Tibial artery (tissue), 4 donors: ENCODE measurements around the gene DRG2.

Experiments
- DNase-seq, 2 donors: peaks; one replicate each; pipeline ENCODE4 v3.0.0-alpha.2; 2019
- H3K27ac ChIP-seq, 2 donors: fragments of 200-600 bp; sonication (generic) in 1 of 2; 1 replicate in 1 of 2; 2 replicates in 1 of 2; pipeline ENCODE4 v1.5.1; 2018 to 2019; ENCODE audit warnings: mild to moderate bottlenecking in 1 of 2
- H3K27me3 ChIP-seq, 2 donors: fragments of 200-600 bp; sonication (generic) in 1 of 2; one replicate each; pipeline versions ENCODE4 v1.5.1 to v1.6.0; 2016 to 2019
- H3K36me3 ChIP-seq, 3 donors: fragments of 200-600 bp; sonication (generic) in 2 of 3; one replicate each; pipeline ENCODE4 v1.5.1; 2016 to 2019; ENCODE audit warnings: mild to moderate bottlenecking in 2 of 3
- H3K4me1 ChIP-seq, 4 donors: fragments of 200-600 bp; sonication (generic) in 2 of 4; 1 replicate in 3 of 4; 2 replicates in 1 of 4; pipeline ENCODE4 v1.5.1; 2016 to 2019
- H3K4me3 ChIP-seq, 2 donors: fragments of 200-600 bp; sonication (generic) in 1 of 2; 1 replicate in 1 of 2; 2 replicates in 1 of 2; pipeline ENCODE4 v1.5.1; 2018 to 2019; ENCODE audit warnings: mild to moderate bottlenecking in 2 of 2
- H3K9me3 ChIP-seq, 3 donors: fragments of 200-600 bp; sonication (generic) in 1 of 3; one replicate each; pipeline ENCODE4 v1.5.1; 2016 to 2019
- intact Hi-C: fragments of 100-400 bp; cut with DNase I; formaldehyde crosslinking; loops from one replicate; pipeline ENCODE4 v1.15.0; 2023; ENCODE audit warnings: low total_unique reads
- TF ChIP-seq, protein P1 (sequence below), 2 experiments: fragments of 200-600 bp in 1 of 2; fragments of 450-650 bp in 1 of 2; IDR thresholded peaks; one replicate each; pipeline ENCODE4 v1.5.1; 2017 to 2019; ENCODE audit warnings: antibody characterized with exemption in 2 of 2, mild to moderate bottlenecking in 1 of 2, moderate library complexity in 1 of 2

DRG2 gene

DNA sequence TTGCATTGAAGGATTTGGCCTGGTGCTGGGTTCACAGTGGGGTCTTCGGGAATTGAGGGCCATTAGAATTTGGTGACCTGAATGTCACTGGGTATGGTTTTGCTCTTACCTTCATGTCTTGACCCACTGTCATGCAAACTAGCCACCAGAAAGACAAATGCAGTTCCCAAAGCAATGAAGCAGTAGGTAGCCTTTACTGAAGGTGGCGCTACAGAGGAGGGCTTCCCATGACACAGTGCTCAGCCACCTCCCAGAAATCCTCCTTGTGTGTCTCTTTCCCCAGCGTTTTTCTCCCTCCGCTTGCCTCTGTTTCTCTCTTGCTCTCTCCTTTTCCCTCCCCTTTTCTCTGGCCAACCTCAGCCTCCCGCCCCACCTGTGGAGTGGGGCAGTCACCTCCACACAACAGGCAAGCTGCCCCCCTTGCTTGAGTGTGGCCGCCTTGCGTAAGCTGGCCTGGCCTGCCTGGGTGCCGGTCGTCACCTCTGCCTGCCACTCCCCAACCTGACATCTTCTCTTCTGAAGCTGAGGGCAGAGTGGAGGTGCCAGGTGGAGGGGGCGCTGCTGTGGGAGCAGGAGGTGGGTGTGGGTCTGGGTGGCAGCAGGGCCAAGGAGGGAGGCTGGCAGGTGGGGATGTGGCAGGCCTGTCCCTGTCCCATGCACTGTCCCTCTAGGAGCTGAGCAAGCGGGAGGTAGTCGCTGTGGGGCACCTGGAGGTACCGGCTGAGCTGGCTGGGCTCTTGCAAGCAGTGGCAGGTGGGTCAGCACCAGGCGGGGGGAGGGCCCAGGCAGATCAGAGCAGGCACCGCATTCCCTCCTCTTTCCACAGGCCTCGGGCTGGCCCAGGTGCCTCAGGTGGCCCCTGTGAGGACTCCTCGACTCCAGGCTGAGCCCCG lies 55.5 kb downstream of the DRG2 start:
- intact Hi-C loops = no loop called here
- H3K27me3 ChIP-seq = peaks cover 0 to 55% of the 10 kb centered on the region in 2 donors
- H3K4me1 ChIP-seq = peaks cover 0 to 4% (median 0%) of the 10 kb centered on the region in 4 donors
- H3K36me3 ChIP-seq = no peaks in the 10 kb centered on the region
- no peaks in the 10 kb centered on the region for H3K9me3 ChIP-seq
- H3K27ac ChIP-seq = no peak overlapping the region
- no peak for DNase-seq
- TF ChIP-seq, protein P1, sequence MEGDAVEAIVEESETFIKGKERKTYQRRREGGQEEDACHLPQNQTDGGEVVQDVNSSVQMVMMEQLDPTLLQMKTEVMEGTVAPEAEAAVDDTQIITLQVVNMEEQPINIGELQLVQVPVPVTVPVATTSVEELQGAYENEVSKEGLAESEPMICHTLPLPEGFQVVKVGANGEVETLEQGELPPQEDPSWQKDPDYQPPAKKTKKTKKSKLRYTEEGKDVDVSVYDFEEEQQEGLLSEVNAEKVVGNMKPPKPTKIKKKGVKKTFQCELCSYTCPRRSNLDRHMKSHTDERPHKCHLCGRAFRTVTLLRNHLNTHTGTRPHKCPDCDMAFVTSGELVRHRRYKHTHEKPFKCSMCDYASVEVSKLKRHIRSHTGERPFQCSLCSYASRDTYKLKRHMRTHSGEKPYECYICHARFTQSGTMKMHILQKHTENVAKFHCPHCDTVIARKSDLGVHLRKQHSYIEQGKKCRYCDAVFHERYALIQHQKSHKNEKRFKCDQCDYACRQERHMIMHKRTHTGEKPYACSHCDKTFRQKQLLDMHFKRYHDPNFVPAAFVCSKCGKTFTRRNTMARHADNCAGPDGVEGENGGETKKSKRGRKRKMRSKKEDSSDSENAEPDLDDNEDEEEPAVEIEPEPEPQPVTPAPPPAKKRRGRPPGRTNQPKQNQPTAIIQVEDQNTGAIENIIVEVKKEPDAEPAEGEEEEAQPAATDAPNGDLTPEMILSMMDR (IDR thresholded peaks at IDR 0.05) = no peak
- H3K4me3 ChIP-seq = no peak overlapping the region

DNA sequence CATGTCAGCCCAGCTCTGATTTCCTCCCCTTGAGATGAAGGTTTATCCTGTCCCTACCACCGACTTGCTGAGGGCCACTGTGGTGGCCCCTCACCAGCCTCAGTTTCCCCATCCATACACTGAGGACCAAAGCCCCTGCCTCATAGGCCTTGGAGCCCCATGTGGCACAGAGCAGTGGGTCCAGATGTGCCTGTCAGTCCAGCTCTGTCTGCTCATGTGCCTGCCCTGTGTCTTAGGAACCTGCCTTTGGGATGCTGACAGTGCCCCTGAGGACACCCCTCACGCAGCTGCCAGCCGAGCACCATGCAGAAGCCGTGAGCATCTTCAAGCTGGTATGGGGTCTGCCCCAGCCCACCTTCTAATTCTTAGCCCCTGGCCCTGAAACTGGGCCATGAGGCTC lies 56.5 kb downstream of the DRG2 start:
- intact Hi-C loops = no loop called here
- no peak for DNase-seq
- Histone ChIP-seq H3K4me3 (no peak overlapping the region), H3K36me3 (no peaks in the 10 kb centered on the region), H3K9me3 (no peaks in the 10 kb centered on the region), H3K4me1 (peaks cover 0 to 4% (median 0%) of the 10 kb centered on the region in 4 donors), H3K27ac (no peak overlapping the region), H3K27me3 (peaks cover 0 to 46% of the 10 kb centered on the region in 2 donors)
- TF ChIP-seq, protein P1 (IDR thresholded peaks at IDR 0.05) = no peak

DNA sequence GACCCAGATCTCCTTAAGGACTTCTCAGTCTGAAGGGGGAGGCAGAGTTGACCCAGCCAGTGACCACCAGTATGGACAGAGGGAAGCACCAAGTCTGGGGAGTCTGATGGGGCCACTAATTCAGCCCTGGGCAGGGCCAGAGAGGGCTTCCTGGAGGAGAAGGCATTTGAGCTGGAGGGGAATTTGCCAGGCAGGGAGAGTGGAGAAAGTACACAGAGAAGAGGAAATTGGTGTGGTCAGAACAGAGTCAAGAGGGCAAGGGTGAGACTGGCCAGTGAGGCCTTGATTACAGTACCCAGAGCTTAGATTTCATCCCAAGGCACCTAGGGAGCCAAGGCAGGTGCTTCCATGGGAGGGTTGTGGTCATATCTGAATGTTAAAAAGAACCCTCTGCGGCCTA lies 57.1 kb downstream of the DRG2 start:
- H3K9me3 ChIP-seq = no peaks in the 10 kb centered on the region
- no peaks in the 10 kb centered on the region for H3K36me3 ChIP-seq
- peaks cover 0 to 4% (median 0%) of the 10 kb centered on the region in 4 donors for H3K4me1 ChIP-seq
- H3K4me3 ChIP-seq = no peak overlapping the region
- H3K27me3 ChIP-seq = peaks cover 0 to 41% of the 10 kb centered on the region in 2 donors
- H3K27ac ChIP-seq = no peak overlapping the region
- intact Hi-C loops = no loop called here
- TF ChIP-seq, protein P1 (IDR thresholded peaks at IDR 0.05) = no peak
- no peak for DNase-seq

DNA sequence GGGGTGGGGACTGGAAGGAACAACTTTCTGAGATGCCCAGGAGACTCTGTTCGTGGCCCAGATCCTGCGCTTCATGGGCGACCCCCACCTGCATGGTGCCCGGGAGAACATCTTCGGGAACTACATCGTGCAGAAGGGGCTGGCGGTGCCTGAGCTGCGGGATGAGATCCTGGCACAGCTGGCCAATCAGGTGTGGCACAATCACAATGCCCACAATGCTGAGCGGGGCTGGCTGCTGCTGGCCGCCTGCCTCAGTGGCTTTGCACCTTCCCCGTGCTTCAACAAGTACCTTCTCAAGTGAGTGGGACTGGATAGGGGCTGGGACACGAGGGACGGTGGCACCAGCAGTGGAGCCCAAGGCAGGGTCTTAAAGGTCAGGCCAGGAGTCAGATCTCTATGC lies 58.1 kb downstream of the DRG2 start:
- Histone ChIP-seq H3K36me3 (no peaks in the 10 kb centered on the region), H3K4me1 (peaks cover 0 to 3% (median 0%) of the 10 kb centered on the region in 4 donors), H3K27me3 (peaks cover 0 to 36% of the 10 kb centered on the region in 2 donors), H3K4me3 (no peak overlapping the region), H3K9me3 (no peaks in the 10 kb centered on the region), H3K27ac (no peak overlapping the region)
- TF ChIP-seq, protein P1 (IDR thresholded peaks at IDR 0.05) = no peak
- intact Hi-C loops = no loop called here
- no peak for DNase-seq

DNA sequence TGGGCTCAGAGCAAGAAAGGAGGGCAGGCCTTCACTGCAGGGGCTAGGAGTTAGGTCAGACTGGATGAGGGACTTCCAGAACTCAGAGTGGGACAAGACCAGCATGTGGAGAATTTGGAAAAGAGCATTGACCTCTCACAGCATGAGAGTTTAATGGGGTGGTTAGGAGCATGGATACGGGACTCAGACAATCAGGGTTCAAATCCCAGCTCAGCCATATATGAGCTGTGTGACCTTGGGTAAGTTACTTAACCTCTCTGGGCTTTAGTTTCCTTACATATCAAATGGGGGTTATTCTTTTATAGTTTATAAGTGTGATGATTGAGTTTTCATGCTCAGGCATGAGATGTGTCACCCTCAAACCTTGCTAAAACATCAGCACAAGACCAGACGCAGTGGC lies 58.5 kb downstream of the DRG2 start:
- Histone ChIP-seq H3K4me3 (no peak overlapping the region), H3K4me1 (no peaks in the 10 kb centered on the region), H3K27me3 (peaks cover 0 to 33% of the 10 kb centered on the region in 2 donors), H3K9me3 (no peaks in the 10 kb centered on the region), H3K36me3 (no peaks in the 10 kb centered on the region), H3K27ac (no peak overlapping the region)
- TF ChIP-seq, protein P1 (IDR thresholded peaks at IDR 0.05) = no peak
- intact Hi-C loops = no loop called here
- DNase-seq = no peak
